ENCODE results near the gene ALDH1L1. TPM values are rescaled to one million over a fixed set of nuclear protein-coding genes. Genes with fewer than 3 reads are reported as not detected.

The ALDH1L1 gene
- total RNA-seq, 1 experiment from 2014 or later, result 1.2 TPM

GRCh38 chr3:126194713-126195305 lies 14.4 kb upstream of the ALDH1L1 start:
- H3K27me3 Mint-ChIP-seq (ENCODE audit: low read depth), result peaks cover 10% of the 10 kb centered on the region; the same call in 1 of the 2 replicates
- TF ChIP-seq IRF2 (CRISPR knock-in tag; IDR thresholded peaks at IDR 0.05; ENCODE audit: borderline replicate concordance, low read depth) (no peak), NR3C1 (CRISPR knock-in tag; conservative IDR thresholded peaks at IDR 0.05; ENCODE audit: low read depth) (no peak), ZBTB43 (CRISPR knock-in tag; IDR thresholded peaks at IDR 0.05) (no peak), USF1 (CRISPR knock-in tag; IDR thresholded peaks at IDR 0.05) (no peak), AR (CRISPR knock-in tag; IDR thresholded peaks at IDR 0.05) (no peak), FOXP4 (CRISPR knock-in tag; IDR thresholded peaks at IDR 0.05) (no peak), ZNF317 (CRISPR knock-in tag; IDR thresholded peaks at IDR 0.05; ENCODE audit: borderline replicate concordance, low read depth) (no peak), ATF6 (CRISPR knock-in tag; IDR thresholded peaks at IDR 0.05) (no peak), GRHL2 (CRISPR knock-in tag; IDR thresholded peaks at IDR 0.05; ENCODE audit: insufficient replicate concordance, severe bottlenecking) (no peak), NR1H2 (CRISPR knock-in tag; IDR thresholded peaks at IDR 0.05) (no peak), EMX1 (CRISPR knock-in tag; IDR thresholded peaks at IDR 0.05) (no peak), TEAD4 (CRISPR knock-in tag; IDR thresholded peaks at IDR 0.05) (no peak), RORB (CRISPR knock-in tag; IDR thresholded peaks at IDR 0.05) (no peak), CREB1 (CRISPR knock-in tag; IDR thresholded peaks at IDR 0.05) (no peak)
- H3K9me3 Mint-ChIP-seq, result peaks cover 84% of the 10 kb centered on the region
- ChIA-PET CTCF (no interaction called here), POLR2A (no interaction called here)
- ATAC-seq (no peak), DNase-seq (ENCODE audit: low spot score) (no peak)
- no peaks in the 10 kb centered on the region for H3K4me1 Mint-ChIP-seq
- H3K36me3 Mint-ChIP-seq, result peaks cover 61% of the 10 kb centered on the region
- no peak overlapping the region for H3K27ac Mint-ChIP-seq
- H3K4me3 Mint-ChIP-seq, result no peak overlapping the region

GRCh38 chr3:126191246-126191645 lies 10.9 kb upstream of the ALDH1L1 start:
- CTCF ChIA-PET, result no interaction called here
- Mint-ChIP-seq H3K9me3 (peaks cover 69% of the 10 kb centered on the region), H3K27ac (no peak overlapping the region), H3K36me3 (peaks cover 36% of the 10 kb centered on the region), H3K27me3 (ENCODE audit: low read depth) (peaks cover 16% of the 10 kb centered on the region), H3K4me1 (no peaks in the 10 kb centered on the region), H3K4me3 (no peak overlapping the region)
- no peak for DNase-seq (ENCODE audit: low spot score)
- ATAC-seq, result no peak
- POLR2A ChIA-PET, result no interaction called here
- TF ChIP-seq GTF2I (CRISPR knock-in tag; conservative IDR thresholded peaks at IDR 0.05), result no peak
- no peak for TF ChIP-seq KAT7 (CRISPR knock-in tag; IDR thresholded peaks at IDR 0.05; ENCODE audit: borderline replicate concordance)
- TF ChIP-seq JAZF1 (CRISPR knock-in tag; IDR thresholded peaks at IDR 0.05), result no peak
- TF ChIP-seq ZNF425 (CRISPR knock-in tag; conservative IDR thresholded peaks at IDR 0.05), result no peak
- TF ChIP-seq HMGXB4 (CRISPR knock-in tag; IDR thresholded peaks at IDR 0.05), result no peak
